Activated CD4-positive, alpha-beta memory T cell treated with anti-CD3 and anti-CD28 coated beads, Interleukin-2, amount 10 ng/mL, durations not matched to agents 7 days and 5 days (primary cell): ENCODE results near the gene CLIC1. TPM values are rescaled to one million over a fixed set of nuclear protein-coding genes. Genes with fewer than 3 reads are reported as not detected.

Experiments
- CTCF ChIA-PET: fragments of 350-600 bp; sonication (Branson Sonifier 250); formaldehyde crosslinking; loops from one replicate; lab custom pipeline; 2021; ENCODE audit warnings: antibody characterized with exemption, inconsistent platforms; lab: Charles Lee
- POLR2A ChIA-PET: fragments of 350-600 bp; sonication (Branson Sonifier 250); formaldehyde crosslinking; loops from one replicate; lab custom pipeline; 2021; ENCODE audit warnings: antibody characterized with exemption; lab: Charles Lee
- DNase-seq: peaks from one replicate; pipeline ENCODE4 v3.0.0-alpha.2; 2020
- H3K27ac Mint-ChIP-seq: one replicate; pipeline ENCODE4 v1.8.0; 2021; ENCODE audit warnings: mild to moderate bottlenecking, mixed read lengths
- H3K27me3 Mint-ChIP-seq: one replicate; pipeline ENCODE4 v1.8.0; 2021; ENCODE audit warnings: mixed read lengths
- H3K36me3 Mint-ChIP-seq: one replicate; pipeline ENCODE4 v1.8.0; 2021; ENCODE audit warnings: low read depth, mixed read lengths
- H3K4me1 Mint-ChIP-seq: one replicate; pipeline ENCODE4 v1.8.0; 2021; ENCODE audit warnings: mixed read lengths
- H3K4me3 Mint-ChIP-seq: one replicate; pipeline ENCODE4 v1.8.0; 2021; ENCODE audit warnings: mild to moderate bottlenecking, mixed read lengths
- H3K9me3 Mint-ChIP-seq: one replicate; pipeline ENCODE4 v1.8.0; 2021; ENCODE audit warnings: mixed read lengths
- total RNA-seq, 2 experiments: library from RNA; stranded (reverse); gene quantifications; one replicate each; pipeline ENCODE4 v1.2.3, GENCODE V29; 2021

Gene CLIC1
- total RNA-seq, 2 experiments from 2014 or later, result 640 to 644 TPM

DNA sequence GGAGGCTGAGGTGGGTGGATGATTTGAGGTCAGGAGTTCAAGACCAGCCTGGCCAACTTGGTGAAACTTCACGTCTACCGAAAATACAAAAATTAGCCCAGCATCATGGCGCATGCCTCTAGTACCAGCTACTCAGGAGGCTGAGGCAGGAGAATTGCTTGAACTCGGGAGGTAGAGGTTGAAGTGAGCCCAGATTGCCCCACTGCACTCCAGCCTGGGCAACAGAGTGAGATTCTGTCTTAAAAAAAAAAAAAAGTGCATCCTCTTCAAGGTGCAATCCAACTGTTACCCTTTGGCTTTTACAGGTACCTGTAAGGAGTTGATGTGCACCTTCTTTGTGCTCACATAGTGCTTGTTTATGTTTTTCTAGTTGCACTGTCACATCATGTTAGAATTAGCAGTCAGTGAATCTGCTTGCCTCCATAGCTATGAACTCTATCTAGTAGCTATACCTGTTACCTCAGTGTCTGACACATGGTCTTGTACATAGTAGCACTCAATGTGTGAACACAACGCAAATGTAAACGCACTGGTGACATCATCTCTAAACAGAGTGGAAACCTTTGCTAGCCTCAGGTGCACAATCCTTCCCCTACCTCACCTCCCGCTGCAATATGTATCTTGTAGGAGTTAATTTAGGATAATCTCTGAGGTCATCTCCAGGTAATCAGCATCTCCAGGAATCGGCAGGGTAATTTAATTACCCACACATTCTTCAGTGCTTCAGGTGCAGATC, 13.1 kb upstream of the CLIC1 start:
- Mint-ChIP-seq H3K9me3 (no peaks in the 10 kb centered on the region), H3K27ac (no peak overlapping the region), H3K36me3 (peaks cover 32% of the 10 kb centered on the region), H3K27me3 (no peaks in the 10 kb centered on the region), H3K4me1 (peaks cover 5% of the 10 kb centered on the region), H3K4me3 (no peak overlapping the region)
- ChIA-PET POLR2A (interaction anchor here (4.5 kb wide), 1 partner anchor 10 kb away, joined by 27 read pairs; the partner anchor contains the start of gene MSH5), CTCF (interaction anchor here (0.9 kb wide), 2 partner anchors 9 to 20 kb away, joined by 3 to 4 read pairs; partner anchors contain the start of gene MSH5)
- no peak for DNase-seq

DNA sequence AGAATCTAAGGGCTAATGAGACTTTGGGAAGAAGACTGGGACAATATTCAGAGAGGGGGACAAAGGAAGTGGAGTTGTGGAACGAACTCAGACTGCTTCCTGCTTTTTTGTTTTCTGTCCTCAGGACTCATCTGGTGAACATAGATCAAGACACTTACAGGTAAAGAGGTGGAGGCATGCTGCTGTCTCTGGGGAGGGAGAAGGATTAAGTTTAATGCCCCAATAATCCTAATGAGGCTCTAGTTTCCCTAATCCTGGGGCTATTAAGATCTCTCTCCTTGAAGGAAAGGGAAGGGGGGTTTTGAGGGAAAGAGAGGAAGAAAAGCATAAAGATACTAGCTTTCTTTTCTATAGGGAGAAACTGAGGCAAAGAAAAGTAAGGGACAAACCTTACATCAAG, 8.1 kb upstream of the CLIC1 start:
- ChIA-PET POLR2A (no interaction called here), CTCF (interaction anchor here (1.2 to 7.8 kb wide), 2 partner anchors 8 to 27 kb away, joined by 3 to 88 read pairs; partner anchors contain the start of gene CLIC1)
- Mint-ChIP-seq H3K4me1 (peaks cover 26% of the 10 kb centered on the region), H3K27me3 (no peaks in the 10 kb centered on the region), H3K4me3 (no peak overlapping the region), H3K9me3 (no peaks in the 10 kb centered on the region), H3K36me3 (peaks cover 60% of the 10 kb centered on the region), H3K27ac (peak overlapping the region; percentile 30)
- DNase-seq, result no peak

DNA sequence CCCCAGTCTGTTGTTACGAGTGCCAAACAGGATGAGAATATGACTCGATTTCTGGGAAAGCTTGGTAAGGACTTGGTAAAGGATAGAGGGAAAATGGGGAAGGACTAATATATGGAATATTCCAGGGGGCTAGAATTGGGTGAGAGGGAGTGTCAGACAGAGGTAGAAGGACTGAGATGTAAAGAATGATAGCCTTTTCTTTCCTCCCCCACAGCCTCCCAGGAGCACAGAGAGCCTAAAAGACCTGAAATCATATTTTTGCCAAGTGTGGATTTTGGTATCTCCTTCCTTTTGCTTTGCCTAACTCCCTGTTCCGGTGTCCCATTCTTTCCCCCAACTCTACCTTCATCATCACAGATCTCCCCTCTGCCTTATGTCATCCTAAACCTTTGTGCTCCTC, 6.6 kb upstream of the CLIC1 start:
- Mint-ChIP-seq H3K36me3 (peaks cover 53% of the 10 kb centered on the region), H3K4me3 (no peak overlapping the region), H3K27me3 (no peaks in the 10 kb centered on the region), H3K9me3 (no peaks in the 10 kb centered on the region), H3K27ac (no peak overlapping the region), H3K4me1 (peaks cover 42% of the 10 kb centered on the region)
- CTCF ChIA-PET, result interaction anchor here (7.8 kb wide), 1 partner anchor 28 kb away, joined by 88 read pairs; no protein-coding TSS in a partner anchor
- POLR2A ChIA-PET, result no interaction called here
- no peak for DNase-seq

DNA sequence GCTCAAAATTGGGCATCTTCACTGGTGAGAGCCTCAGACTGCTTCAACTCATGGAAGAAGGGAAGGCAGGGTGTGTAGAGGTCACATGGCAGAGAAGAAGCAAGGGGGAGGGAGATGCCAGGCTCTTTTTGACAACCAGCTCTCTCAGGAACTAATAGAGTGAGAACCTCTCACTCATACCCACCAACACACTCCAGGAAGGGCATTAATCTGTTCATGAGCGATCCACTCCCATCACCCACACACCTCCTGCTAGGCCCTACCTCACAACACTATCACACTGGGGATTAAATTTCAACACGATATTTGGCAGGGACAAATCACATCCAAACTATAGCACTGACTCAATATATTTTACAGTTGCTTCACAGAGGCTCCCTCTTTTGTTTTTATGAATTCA, 5.5 kb upstream of the CLIC1 start:
- H3K27me3 Mint-ChIP-seq, result no peaks in the 10 kb centered on the region
- no peaks in the 10 kb centered on the region for H3K9me3 Mint-ChIP-seq
- POLR2A ChIA-PET, result interaction anchor here (2.6 to 10.6 kb wide), 6 partner anchors 9 to 92 kb away, joined by 7 to 130 read pairs (median 66); partner anchors contain the start of genes CSNK2B, GPANK1 and VARS1
- no peak for DNase-seq
- H3K4me3 Mint-ChIP-seq, result peak overlapping the region; percentile 99
- peak overlapping the region; percentile 48 for H3K27ac Mint-ChIP-seq
- H3K36me3 Mint-ChIP-seq, result peaks cover 43% of the 10 kb centered on the region
- H3K4me1 Mint-ChIP-seq, result peaks cover 53% of the 10 kb centered on the region
- CTCF ChIA-PET, result interaction anchor here (0.8 to 7.8 kb wide), 4 partner anchors 24 to 88 kb away, joined by 3 to 88 read pairs (median 8); no protein-coding TSS in a partner anchor

DNA sequence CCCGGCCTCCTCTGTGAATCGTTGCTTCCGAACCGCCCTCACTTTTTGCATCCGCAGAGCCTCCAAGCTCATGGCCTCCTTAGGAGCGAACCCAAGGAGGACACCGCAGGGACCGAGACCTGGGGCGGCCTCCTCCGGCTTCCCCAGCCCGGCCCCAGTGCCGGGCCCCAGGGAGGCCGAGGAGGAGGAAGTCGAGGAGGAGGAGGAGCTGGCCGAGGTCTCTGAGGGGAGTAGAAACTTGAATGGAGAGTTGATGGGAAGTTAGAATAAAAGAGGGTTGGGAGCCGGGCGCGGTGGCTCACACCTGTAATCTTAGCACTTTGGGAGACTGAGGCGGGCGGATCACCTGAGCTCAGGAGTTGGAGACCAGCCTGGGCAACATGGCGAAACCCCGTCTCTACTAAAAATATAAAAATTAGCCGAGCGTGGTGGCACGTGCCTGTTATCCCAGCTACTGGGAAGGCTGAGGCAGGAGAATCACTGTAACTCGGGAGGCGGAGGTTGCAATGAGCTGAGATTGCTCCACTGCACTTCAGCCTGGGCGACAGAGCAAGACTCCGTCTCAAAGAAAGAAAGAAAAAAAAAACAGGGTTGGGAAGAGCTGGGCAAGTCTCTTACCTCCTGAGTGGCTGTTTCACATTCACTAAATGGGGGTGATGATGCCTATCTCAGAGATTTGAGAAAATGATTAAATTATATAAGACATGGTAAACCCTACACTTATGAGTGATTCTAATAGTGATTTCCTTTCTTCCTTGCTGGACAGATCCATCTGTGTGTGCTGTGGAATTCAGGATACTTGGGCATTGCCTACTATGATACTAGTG, 4.3 kb upstream of the CLIC1 start:
- peaks cover 56% of the 10 kb centered on the region for H3K4me1 Mint-ChIP-seq
- no peak for DNase-seq
- H3K4me3 Mint-ChIP-seq, result peak overlapping the region; percentile 99
- H3K27me3 Mint-ChIP-seq, result no peaks in the 10 kb centered on the region
- POLR2A ChIA-PET, result interaction anchor here (0.6 to 10.6 kb wide), 33 partner anchors 10 to 1231 kb away, joined by 3 to 130 read pairs (median 13); partner anchors contain the start of genes ABHD16A, BAG6, C6orf47 and CSNK2B
- CTCF ChIA-PET, result interaction anchor here (0.7 to 7.8 kb wide), 14 partner anchors 10 to 91 kb away, joined by 3 to 88 read pairs (median 4); partner anchors contain the start of genes DDAH2, HSPA1B, LSM2 and VARS1
- no peaks in the 10 kb centered on the region for H3K9me3 Mint-ChIP-seq
- H3K36me3 Mint-ChIP-seq, result peaks cover 52% of the 10 kb centered on the region
- peak overlapping the region; percentile 95 for H3K27ac Mint-ChIP-seq

DNA sequence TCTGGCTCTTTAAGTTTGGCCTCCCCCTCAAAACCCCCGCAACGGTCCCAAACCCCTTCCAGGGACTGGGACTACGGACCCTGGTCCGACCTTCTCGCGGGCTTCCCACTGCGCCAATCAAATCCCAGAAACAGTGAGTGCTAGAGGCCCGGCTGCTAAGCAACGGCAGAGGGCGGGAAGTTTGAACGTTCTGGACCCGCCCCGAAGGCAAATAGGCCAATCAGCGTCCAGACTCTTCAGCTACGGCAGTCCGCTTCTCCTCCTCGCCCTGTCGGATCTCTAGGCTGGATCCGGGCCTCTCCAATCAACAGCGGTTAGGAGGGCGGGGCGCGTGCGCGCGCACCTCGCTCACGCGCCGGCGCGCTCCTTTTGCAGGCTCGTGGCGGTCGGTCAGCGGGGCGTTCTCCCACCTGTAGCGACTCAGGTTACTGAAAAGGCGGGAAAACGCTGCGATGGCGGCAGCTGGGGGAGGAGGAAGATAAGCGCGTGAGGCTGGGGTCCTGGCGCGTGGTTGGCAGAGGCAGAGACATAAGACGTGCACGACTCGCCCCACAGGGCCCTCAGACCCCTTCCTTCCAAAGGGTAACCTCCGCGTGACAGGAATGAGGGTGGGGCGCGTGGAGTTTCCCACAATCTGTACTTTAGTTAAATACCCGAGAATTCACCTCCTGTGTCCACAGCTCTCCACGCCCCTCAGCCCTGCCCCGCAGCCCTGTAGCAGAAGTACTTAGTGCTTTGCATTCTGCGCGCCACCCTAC, 3.5 kb upstream of the CLIC1 start, which contains the start of gene MSH5:
Gene MSH5, plus strand, starts transcription at position 367 of the 758 bp plus-strand sequence. CDS start 462 bp downstream, outside the sequence.
- Mint-ChIP-seq H3K9me3 (no peaks in the 10 kb centered on the region), H3K27me3 (no peaks in the 10 kb centered on the region), H3K4me3 (peak within 1 kb of the TSS; percentile 99), H3K36me3 (peaks cover 53% of the 10 kb centered on the region), H3K27ac (peak within 1 kb of the TSS; percentile 95), H3K4me1 (peaks cover 52% of the 10 kb centered on the region)
- CTCF ChIA-PET, result interaction anchor here (0.6 to 7.8 kb wide), 18 partner anchors 10 to 133 kb away, joined by 3 to 88 read pairs (median 5); partner anchors contain the start of genes ABHD16A, BAG6, DDAH2 and HSPA1B
- DNase-seq, result peak; percentile 98
- POLR2A ChIA-PET, result interaction anchor here (0.8 to 10.6 kb wide), 39 partner anchors 9 to 1232 kb away, joined by 3 to 130 read pairs (median 9); partner anchors contain the start of genes ABHD16A, BAG6, C6orf47 and CSNK2B

DNA sequence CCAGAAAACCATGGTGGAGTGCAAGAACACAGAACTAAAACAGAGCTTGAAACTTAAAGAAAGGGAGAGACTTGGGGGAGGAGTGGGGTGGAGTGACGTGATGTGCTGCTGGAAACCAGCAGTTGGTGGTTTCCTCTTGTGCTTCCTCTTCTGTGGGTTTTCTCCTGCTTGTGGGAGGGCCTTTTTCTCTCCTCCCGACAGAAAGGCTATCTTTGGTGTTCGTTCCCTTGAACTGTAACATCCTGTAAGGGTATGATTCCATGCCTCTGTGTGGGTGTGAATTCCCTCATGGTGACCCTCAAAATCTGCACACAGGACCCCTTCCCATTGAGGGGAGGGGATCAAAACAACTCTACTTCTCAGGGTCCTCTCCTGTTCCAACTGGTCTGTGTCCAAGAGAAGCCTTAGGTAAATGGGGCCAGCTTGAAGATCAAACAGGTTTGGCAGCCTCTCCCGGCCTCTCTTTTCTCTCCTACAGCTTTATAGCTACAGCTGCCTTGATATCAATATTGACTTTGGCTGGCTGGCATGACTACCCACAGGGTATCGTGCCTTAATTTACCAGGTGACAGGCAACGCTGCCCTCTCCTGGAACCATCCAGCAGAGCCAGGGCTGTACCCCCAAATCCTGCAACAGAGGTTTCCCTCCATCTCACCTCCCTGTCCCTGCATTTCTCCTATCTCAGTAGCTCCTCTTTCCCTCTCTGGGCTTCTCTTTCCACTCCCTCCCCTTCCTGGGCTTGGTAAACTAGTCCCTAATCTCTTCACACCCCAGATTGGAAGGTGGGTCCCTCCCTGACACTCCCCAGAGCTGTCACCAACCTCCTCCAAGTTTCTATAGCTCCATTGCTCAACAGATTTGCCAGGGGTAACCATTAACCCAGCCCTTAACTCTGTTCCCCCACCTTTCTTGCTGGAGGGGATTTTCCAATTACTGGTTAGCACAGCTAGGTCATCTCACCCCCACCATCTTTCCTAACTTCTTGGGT, 2.0 kb upstream of the CLIC1 start:
- ChIA-PET POLR2A (interaction anchor here (1.0 to 10.6 kb wide), 46 partner anchors 8 to 1234 kb away, joined by 3 to 130 read pairs (median 8); partner anchors contain the start of genes ABHD16A, BAG6, C6orf47 and CSNK2B), CTCF (interaction anchor here (0.6 to 7.8 kb wide), 33 partner anchors 9 to 155 kb away, joined by 3 to 88 read pairs (median 5); partner anchors contain the start of genes ABHD16A, BAG6, C6orf47 and CSNK2B)
- peak overlapping the region; percentile 99 for H3K4me3 Mint-ChIP-seq
- no peaks in the 10 kb centered on the region for H3K9me3 Mint-ChIP-seq
- H3K27me3 Mint-ChIP-seq, result no peaks in the 10 kb centered on the region
- H3K4me1 Mint-ChIP-seq, result peaks cover 61% of the 10 kb centered on the region
- peak overlapping the region; percentile 95 for H3K27ac Mint-ChIP-seq
- H3K36me3 Mint-ChIP-seq, result peaks cover 57% of the 10 kb centered on the region
- peak; percentile 83 for DNase-seq

DNA sequence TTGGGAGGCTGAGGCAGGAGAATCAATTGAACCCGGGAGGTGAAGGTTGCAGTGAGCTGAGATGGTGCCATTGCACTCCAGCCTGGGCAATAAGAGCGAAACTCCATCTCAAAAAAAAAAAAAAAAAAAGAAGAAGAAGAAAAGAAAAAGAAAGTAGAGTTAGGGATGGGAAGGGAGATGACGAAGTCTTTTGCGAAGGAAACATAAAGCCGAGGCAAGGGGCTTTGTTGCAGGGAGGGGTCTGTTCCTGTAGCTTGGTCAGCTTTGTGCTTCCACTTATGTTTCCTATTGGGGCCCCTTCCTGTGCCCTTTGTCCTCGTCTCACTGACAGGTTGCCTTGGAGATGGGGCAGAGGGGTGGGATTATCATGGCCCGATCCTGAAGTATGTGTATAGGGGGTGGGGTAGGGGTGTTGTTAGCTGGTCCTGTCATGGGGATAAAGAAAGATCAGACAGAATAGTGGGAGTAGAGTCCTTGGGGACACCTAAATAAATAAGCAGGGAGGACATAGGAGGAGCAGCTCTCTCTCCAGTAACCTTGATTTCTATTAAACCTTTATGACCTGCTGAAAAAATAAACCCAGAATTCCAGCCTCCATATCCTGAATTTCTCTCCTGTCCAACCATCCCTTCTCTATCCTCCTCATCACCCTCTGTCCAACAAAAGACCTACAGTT, 1.1 kb upstream of the CLIC1 start:
- Mint-ChIP-seq H3K9me3 (no peaks in the 10 kb centered on the region), H3K4me3 (peak overlapping the region; percentile 99), H3K27ac (peak overlapping the region; percentile 95), H3K4me1 (peaks cover 65% of the 10 kb centered on the region), H3K36me3 (peaks cover 52% of the 10 kb centered on the region), H3K27me3 (no peaks in the 10 kb centered on the region)
- DNase-seq, result peak; percentile 42
- CTCF ChIA-PET, result interaction anchor here (0.7 to 7.8 kb wide), 26 partner anchors 8 to 156 kb away, joined by 3 to 88 read pairs (median 5); partner anchors contain the start of genes ABHD16A, BAG6, C6orf47 and DDAH2
- POLR2A ChIA-PET, result interaction anchor here (1.0 to 10.6 kb wide), 40 partner anchors 7 to 1234 kb away, joined by 3 to 130 read pairs (median 9); partner anchors contain the start of genes ABHD16A, BAG6, C6orf47 and CSNK2B

DNA sequence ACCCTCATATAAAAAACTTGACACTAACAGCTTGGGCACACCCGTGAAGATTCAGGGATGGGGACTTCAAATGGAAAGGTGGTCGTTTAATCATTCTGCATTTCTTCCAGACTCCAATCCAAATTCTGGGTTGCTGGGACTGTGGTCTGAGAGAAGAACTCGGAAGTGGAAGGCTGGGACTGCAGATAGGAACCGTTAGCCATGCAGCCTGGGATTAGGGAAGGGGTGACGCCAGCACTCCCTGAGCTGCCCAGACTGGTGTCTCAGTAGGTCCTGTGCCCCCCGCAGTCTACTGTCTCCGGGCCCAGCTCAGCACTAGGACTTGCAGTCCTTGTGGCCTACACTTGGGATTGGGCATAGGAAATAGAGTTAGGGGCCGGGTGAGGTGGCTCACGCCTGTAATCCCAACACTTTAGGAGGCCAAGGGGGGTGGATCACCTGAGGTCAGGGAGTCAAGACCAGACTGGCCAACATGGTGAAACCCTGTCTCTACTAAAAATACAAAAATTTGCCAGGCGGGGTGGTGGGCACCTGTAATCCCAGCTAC, 511 bp upstream of the CLIC1 start:
- H3K27me3 Mint-ChIP-seq, result no peaks in the 10 kb centered on the region
- H3K36me3 Mint-ChIP-seq, result peaks cover 55% of the 10 kb centered on the region
- H3K27ac Mint-ChIP-seq, result peak overlapping the region; percentile 95
- no peaks in the 10 kb centered on the region for H3K9me3 Mint-ChIP-seq
- CTCF ChIA-PET, result interaction anchor here (0.7 to 7.8 kb wide), 14 partner anchors 7 to 156 kb away, joined by 3 to 88 read pairs (median 8); partner anchors contain the start of genes BAG6, C6orf47, DDAH2 and HSPA1A
- H3K4me1 Mint-ChIP-seq, result peaks cover 68% of the 10 kb centered on the region
- peak overlapping the region; percentile 99 for H3K4me3 Mint-ChIP-seq
- peak; percentile 24 for DNase-seq
- POLR2A ChIA-PET, result interaction anchor here (0.7 to 10.6 kb wide), 33 partner anchors 6 to 539 kb away, joined by 3 to 130 read pairs (median 10); partner anchors contain the start of genes ABHD16A, ATP6V1G2, BAG6 and C6orf47
